Nephron progenitor cell (in vitro differentiated cells): Measurements from ENCODE around the gene NR5A1.

Experiments used
- DNase-seq: peaks from one replicate; pipeline ENCODE4 v3.0.0; 2021
- H3K27ac Mint-ChIP-seq: 2 replicates; pipeline ENCODE4 v1.8.0; 2021; ENCODE audit warnings: mild to moderate bottlenecking, moderate library complexity, mixed read lengths
- H3K27me3 Mint-ChIP-seq: 2 replicates; pipeline ENCODE4 v1.8.0; 2021; ENCODE audit warnings: mild to moderate bottlenecking, low read depth, mixed read lengths; ENCODE audit not compliant: poor library complexity
- H3K36me3 Mint-ChIP-seq: 2 replicates; pipeline ENCODE4 v1.8.0; 2021; ENCODE audit warnings: low read depth, mixed read lengths
- H3K4me1 Mint-ChIP-seq: 2 replicates; pipeline ENCODE4 v1.8.0; 2021; ENCODE audit warnings: mixed read lengths
- H3K4me3 Mint-ChIP-seq: 2 replicates; pipeline ENCODE4 v1.8.0; 2021; ENCODE audit warnings: mild to moderate bottlenecking, moderate library complexity, mixed read lengths
- H3K9me3 Mint-ChIP-seq: 2 replicates; pipeline ENCODE4 v1.8.0; 2021; ENCODE audit warnings: mild to moderate bottlenecking, moderate library complexity, mixed read lengths
- CTCF ChIP-seq: fragments of 200-600 bp; sonication (generic); IDR thresholded peaks from 2 replicates; pipeline ENCODE4 v1.5.0; 2021; ENCODE audit warnings: antibody characterized with exemption

The NR5A1 gene

GRCh38 chr9:124504530-124505005, 2.6 kb downstream of the NR5A1 start:
- Mint-ChIP-seq H3K4me3 (no peak overlapping the region), H3K27ac (no peak overlapping the region), H3K36me3 (no peaks in the 10 kb centered on the region), H3K4me1 (peaks cover 17% of the 10 kb centered on the region), H3K9me3 (no peaks in the 10 kb centered on the region), H3K27me3 (peaks cover 78% of the 10 kb centered on the region)
- TF ChIP-seq CTCF, result no peak
- DNase-seq, result no peak

DNA sequence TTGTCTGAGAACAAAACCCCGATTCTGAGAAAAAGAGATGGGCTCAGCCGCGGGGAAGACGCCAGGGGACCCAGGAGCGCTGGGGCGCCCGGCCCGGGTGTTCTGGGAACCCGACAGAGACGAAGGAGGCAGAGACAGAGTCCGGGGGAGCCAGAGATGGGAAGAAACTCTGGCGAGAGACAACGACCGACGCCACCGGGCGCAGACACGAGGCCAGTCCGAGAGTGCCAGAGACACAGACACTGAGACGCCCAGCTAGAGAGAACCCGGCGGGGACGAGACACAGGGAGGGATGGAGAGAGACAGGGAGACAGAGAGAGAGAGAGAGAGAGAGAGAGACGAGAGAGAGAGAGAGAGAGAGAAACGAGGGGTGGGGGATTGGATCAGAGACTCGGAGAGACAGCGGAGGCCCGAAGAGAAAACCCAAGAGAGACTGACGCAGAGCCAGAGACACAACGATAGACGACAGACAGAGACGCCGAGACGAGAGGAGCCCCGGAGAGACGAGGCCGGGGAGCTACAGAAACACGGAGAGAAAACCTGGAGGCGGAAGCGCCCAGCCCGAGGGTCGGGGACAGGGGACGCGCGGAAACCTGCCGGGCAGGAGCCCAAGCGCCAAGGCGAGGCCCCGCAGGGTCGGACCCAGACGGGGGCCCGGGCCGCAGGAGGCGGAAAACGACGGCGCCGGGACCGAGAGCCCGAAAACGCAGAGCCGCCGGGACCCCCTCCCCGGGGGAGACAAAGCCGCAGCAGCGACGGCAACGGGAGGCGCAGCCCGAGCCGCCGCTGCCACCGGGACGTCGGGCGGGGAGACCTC, 3.3 kb downstream of the NR5A1 start:
- TF ChIP-seq CTCF, result no peak
- Mint-ChIP-seq H3K27me3 (peaks cover 80% of the 10 kb centered on the region), H3K4me3 (peak overlapping the region; percentile 87), H3K9me3 (no peaks in the 10 kb centered on the region), H3K27ac (no peak overlapping the region), H3K4me1 (peaks cover 17% of the 10 kb centered on the region), H3K36me3 (no peaks in the 10 kb centered on the region)
- DNase-seq, result no peak

DNA sequence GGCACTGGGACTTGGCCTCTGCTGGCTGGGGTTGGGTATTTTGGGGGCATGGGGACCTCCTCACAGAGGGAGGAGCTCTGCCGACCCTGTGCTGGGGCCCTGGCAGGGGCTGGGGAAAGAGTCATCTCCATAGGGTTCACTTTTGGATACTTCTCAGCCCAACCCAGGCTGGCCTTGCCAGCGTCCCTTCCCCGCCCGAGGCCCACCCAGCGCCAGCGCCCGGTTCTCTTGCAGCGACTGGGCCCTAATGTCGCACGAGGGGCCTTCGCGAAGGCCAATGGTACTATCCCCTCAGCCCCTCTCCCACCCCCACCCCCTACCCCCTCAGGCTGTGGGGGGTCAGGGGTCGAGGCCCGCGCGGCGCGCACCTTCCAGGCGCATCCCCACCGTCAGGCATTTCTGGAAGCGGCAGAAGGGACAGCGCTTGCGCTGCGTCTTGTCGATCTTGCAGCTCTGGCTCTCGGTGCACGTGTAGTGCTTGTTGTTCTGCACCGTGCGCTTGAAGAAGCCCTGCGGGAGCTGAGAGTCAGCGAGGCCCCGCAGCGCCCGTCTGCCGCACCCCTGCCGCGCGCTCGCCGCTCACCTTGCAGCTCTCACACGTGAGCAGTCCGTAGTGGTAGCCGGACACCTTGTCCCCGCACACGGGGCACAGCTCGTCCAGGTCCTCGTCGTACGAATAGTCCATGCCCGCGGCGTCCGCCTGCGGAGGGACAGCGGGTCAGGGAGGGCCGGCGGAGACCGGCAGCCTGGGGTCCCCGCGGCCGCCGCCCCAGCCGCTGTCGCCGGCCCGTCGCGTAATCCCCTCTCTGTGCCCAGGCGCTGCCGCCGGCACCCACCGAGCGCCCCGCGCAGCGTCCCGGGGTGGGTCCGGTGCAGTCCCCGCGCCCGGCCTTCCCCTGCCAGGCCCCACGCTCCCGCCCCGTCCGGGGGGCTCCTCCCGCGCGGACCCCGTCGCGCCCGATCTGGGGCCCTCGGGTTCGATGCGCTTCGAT, 4.2 kb downstream of the NR5A1 start:
- Mint-ChIP-seq H3K27me3 (peaks cover 82% of the 10 kb centered on the region), H3K36me3 (no peaks in the 10 kb centered on the region), H3K9me3 (no peaks in the 10 kb centered on the region), H3K4me3 (peak overlapping the region; percentile 54), H3K27ac (no peak overlapping the region), H3K4me1 (peaks cover 21% of the 10 kb centered on the region)
- TF ChIP-seq CTCF, result no peak
- DNase-seq, result no peak

- no peak overlapping the region for H3K4me3 Mint-ChIP-seq
- no peak overlapping the region for H3K27ac Mint-ChIP-seq
- H3K9me3 Mint-ChIP-seq, result no peaks in the 10 kb centered on the region
- no peak for DNase-seq
- H3K36me3 Mint-ChIP-seq, result no peaks in the 10 kb centered on the region
- peaks cover 28% of the 10 kb centered on the region for H3K4me1 Mint-ChIP-seq
- no peak for TF ChIP-seq CTCF
- peaks cover 88% of the 10 kb centered on the region for H3K27me3 Mint-ChIP-seq
Observed at GRCh38 chr9:124501771-124502320, 5.4 kb downstream of the NR5A1 start.

GRCh38 chr9:124500796-124501611, 6.2 kb downstream of the NR5A1 start:
- DNase-seq, result no peak
- no peaks in the 10 kb centered on the region for H3K36me3 Mint-ChIP-seq
- peaks cover 31% of the 10 kb centered on the region for H3K4me1 Mint-ChIP-seq
- H3K9me3 Mint-ChIP-seq, result no peaks in the 10 kb centered on the region
- no peak overlapping the region for H3K4me3 Mint-ChIP-seq
- no peak for TF ChIP-seq CTCF
- H3K27me3 Mint-ChIP-seq, result peaks cover 88% of the 10 kb centered on the region
- no peak overlapping the region for H3K27ac Mint-ChIP-seq
